Transverse colon (tissue), 4 donors: Measurements from ENCODE around the gene SNPH. TPM values are rescaled to one million over a fixed set of nuclear protein-coding genes. Genes with fewer than 3 reads are reported as not detected.

Experiments
- DNase-seq: peaks from one replicate; pipeline ENCODE4 v3.0.0-alpha.2; 2019
- H3K27ac ChIP-seq, 4 donors: fragments of 200-600 bp; sonication (generic); 2 replicates each; pipeline ENCODE4 v1.5.1; 2016 to 2018; ENCODE audit warnings: inconsistent platforms in 4 of 4
- H3K27me3 ChIP-seq: fragments of 200-600 bp; sonication (generic); 2 replicates; pipeline ENCODE4 v1.5.1; 2017; ENCODE audit warnings: inconsistent platforms
- H3K36me3 ChIP-seq, 4 donors: fragments of 200-600 bp; sonication (generic); 2 replicates each; pipeline ENCODE4 v1.5.1; 2017 to 2019; ENCODE audit warnings: inconsistent platforms in 4 of 4
- H3K4me1 ChIP-seq, 4 donors: fragments of 200-600 bp; sonication (generic); 2 replicates each; pipeline ENCODE4 v1.5.1; 2017 to 2020; ENCODE audit warnings: inconsistent platforms in 4 of 4
- H3K4me3 ChIP-seq, 4 donors: fragments of 200-600 bp; sonication (generic); 1 replicate in 1 of 4; 2 replicates in 3 of 4; pipeline versions ENCODE4 v1.5.1 to v1.6.1; 2017 to 2019; ENCODE audit warnings: inconsistent platforms in 4 of 4
- H3K9me3 ChIP-seq, 2 donors: fragments of 200-600 bp; sonication (generic); 2 replicates each; pipeline ENCODE4 v1.5.1; 2017 to 2019; ENCODE audit warnings: inconsistent platforms in 2 of 2
- EP300 ChIP-seq: sonication (generic); formaldehyde crosslinking; IDR thresholded peaks from one replicate; pipeline ENCODE4 v1.6.1; 2017; ENCODE audit warnings: antibody characterized with exemption, low read depth
- POLR2A ChIP-seq: fragments of 450-650 bp; IDR thresholded peaks from one replicate; pipeline ENCODE4 v1.6.1; 2016; ENCODE audit warnings: antibody characterized with exemption, mild to moderate bottlenecking, moderate library complexity
- POLR2AphosphoS5 ChIP-seq, 3 donors: sonication (generic); formaldehyde crosslinking; IDR thresholded peaks; one replicate each; pipeline ENCODE4 v1.6.1; 2016; ENCODE audit warnings: antibody characterized with exemption in 3 of 3
- WGBS, 2 donors: methylation state at CpG; one replicate each; pipeline ENCODE4 v1.1.5; 2018; ENCODE audit warnings: low coverage in 1 of 2; 5-methylcytosine and 5-hydroxymethylcytosine counted together
- in situ Hi-C, 4 donors: fragments of 200-750 bp; cut with MboI; loops; one replicate each; pipeline versions ENCODE4 v1.15.0 to v1.15.1; 2017; ENCODE audit warnings: low sequenced_read_pairs in 3 of 4, low pct_ligation_motif_present in 1 of 4, low pct_unique_long_range_greater_than_20kb in 1 of 4
- intact Hi-C: fragments of 100-400 bp; cut with DNase I; formaldehyde crosslinking; loops from one replicate; pipeline ENCODE4 v1.15.1; 2023; ENCODE audit warnings: low total_unique reads
- total RNA-seq, 4 donors: library from RNA; depleted of rRNA; stranded (reverse); fragments of >200 nt; gene quantifications; one replicate each; pipeline ENCODE4 v1.1.0, GENCODE V29; 2016
- TF ChIP-seq, protein P1 (sequence below), 5 experiments: fragments of 200-600 bp in 3 of 5; fragments of 450-650 bp in 2 of 5; sonication (generic) in 3 of 5; IDR thresholded peaks; 1 replicate in 2 of 5; 2 replicates in 3 of 5; pipeline ENCODE4 v1.5.1; 2016 to 2017; ENCODE audit warnings: antibody characterized with exemption in 5 of 5, inconsistent platforms in 3 of 5, mild to moderate bottlenecking in 2 of 5, moderate library complexity in 1 of 5

SNPH gene
- total RNA-seq, 4 donors from 2014 or later = 2.2 to 2.6 (median 2.3) TPM

DNA sequence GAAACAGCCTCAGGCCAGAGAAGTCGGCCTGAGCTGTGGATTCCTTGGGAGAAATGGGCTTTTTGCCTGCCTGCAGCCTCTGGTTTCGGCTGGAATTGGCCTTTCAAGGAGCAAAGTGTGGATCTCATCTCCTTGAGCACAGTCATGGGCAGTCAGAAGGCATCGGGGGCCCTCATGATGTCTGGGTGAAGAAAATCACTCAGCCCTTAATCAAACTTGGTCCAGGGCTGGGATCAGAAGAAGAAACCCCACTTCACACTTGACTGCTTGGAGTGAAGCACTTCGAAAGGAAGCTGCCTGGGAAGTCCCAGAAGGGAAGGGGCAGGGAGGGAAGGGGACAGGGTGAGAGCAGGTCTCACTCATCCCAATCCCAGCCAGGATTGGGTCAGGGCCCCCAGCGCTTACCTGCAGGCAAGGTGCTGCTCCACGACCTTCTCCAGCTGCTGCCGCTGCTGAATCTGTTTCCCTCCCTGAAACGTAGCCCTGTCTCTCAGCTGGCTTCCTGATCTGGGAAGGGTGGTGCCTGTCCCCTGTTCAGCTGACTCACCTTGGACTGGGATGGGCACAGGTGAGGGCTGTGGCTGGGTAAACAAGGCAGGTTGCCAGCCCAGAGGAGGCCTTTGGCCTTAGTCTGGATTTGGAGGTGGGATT, 62.7 kb downstream of the SNPH start, which contains the start of gene SDCBP2:
Gene SDCBP2, minus strand, starts transcription at position 460 of the 651 bp plus-strand sequence. CDS start 8,723 bp downstream, outside the sequence.
- H3K9me3 ChIP-seq = no peaks in the 10 kb centered on the region
- intact Hi-C loops = no loop called here
- DNase-seq = peak; percentile 92

DNA sequence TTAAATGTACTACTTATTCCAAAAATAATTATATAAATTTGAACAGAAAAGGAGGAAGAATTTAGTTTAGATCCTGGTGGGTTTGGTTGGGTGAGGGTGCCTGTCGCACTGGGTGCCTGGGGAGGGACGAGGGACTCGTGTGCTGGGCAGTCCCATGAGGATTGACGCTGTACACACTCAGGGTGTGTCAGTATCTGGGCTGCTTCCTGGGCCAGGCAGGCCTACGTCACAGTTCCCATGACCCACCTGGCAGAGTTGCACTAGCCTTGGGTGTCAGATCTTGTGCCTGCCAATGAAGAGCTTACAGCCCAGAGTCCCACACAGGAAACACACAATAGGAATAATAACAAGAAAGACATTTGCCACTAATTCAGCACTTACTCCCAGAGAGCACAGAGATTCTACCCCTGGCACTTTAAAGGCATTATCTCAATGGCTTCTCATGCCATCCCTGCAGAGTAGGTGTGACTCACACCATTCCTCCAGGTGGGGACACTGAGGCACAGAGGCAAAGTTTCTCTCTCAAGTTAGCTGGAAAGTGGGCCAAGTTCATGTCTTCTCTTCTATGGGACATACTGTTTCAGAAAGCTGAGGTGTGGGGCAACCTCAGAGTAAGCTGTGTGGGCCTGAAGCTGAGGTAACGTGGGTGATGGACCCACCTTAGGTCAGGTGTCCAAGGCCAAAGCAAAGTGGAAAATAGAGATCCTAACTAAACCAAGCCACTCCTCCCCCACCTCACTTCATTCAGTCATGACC, 64.2 kb downstream of the SNPH start:
- peak; percentile 23 for TF ChIP-seq EP300
- TF ChIP-seq, protein P1, sequence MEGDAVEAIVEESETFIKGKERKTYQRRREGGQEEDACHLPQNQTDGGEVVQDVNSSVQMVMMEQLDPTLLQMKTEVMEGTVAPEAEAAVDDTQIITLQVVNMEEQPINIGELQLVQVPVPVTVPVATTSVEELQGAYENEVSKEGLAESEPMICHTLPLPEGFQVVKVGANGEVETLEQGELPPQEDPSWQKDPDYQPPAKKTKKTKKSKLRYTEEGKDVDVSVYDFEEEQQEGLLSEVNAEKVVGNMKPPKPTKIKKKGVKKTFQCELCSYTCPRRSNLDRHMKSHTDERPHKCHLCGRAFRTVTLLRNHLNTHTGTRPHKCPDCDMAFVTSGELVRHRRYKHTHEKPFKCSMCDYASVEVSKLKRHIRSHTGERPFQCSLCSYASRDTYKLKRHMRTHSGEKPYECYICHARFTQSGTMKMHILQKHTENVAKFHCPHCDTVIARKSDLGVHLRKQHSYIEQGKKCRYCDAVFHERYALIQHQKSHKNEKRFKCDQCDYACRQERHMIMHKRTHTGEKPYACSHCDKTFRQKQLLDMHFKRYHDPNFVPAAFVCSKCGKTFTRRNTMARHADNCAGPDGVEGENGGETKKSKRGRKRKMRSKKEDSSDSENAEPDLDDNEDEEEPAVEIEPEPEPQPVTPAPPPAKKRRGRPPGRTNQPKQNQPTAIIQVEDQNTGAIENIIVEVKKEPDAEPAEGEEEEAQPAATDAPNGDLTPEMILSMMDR (IDR thresholded peaks at IDR 0.05) = peak in 1 of 5 experiments; percentile 9
- peak; percentile 61 to 94 (median 76) for TF ChIP-seq POLR2AphosphoS5 (IDR thresholded peaks at IDR 0.05)
- peak; percentile 74 for TF ChIP-seq POLR2A
- H3K36me3 ChIP-seq = no peaks in the 10 kb centered on the region
- H3K27me3 ChIP-seq = no peaks in the 10 kb centered on the region
- peak overlapping the region; percentile 93 to 99 (median 98) for H3K27ac ChIP-seq
- DNase-seq = peak; percentile 87
- no peaks in the 10 kb centered on the region for H3K9me3 ChIP-seq
- peaks cover 36 to 53% (median 48%) of the 10 kb centered on the region in 4 donors for H3K4me1 ChIP-seq
- in situ Hi-C loops = loop anchor here in 1 of 4 donors (10.0 kb wide), 1 partner anchor 55 kb away; no protein-coding TSS in a partner anchor
- H3K4me3 ChIP-seq = no peak overlapping the region
- intact Hi-C loops = no loop called here
- 59 to 63% methylated on average over 4 to 6 of the region's 6 CpGs for WGBS, 2 donors

More for the DNA sequence above, 62.7 kb downstream of the SNPH start, which contains the start of gene SDCBP2:
- Histone ChIP-seq H3K27ac (peak within 1 kb of the TSS; percentile 93 to 99 (median 98)), H3K27me3 (no peaks in the 10 kb centered on the region), H3K4me3 (peak within 1 kb of the TSS in 3 of 4 donors; percentile 29 to 79 (median 30)), H3K4me1 (peaks cover 39 to 63% (median 53%) of the 10 kb centered on the region in 4 donors), H3K36me3 (no peaks in the 10 kb centered on the region)
- 62% methylated on average over 8 of the region's 8 CpGs; no CpG with 5 or more reads in 1 of the 2 donors for WGBS, 2 donors
- in situ Hi-C loops = no loop called here
- TF ChIP-seq EP300 (peak; percentile 83), POLR2AphosphoS5 (IDR thresholded peaks at IDR 0.05) (peak; percentile 82 to 99 (median 98)), POLR2A (peak; percentile 98)
- TF ChIP-seq, protein P1 (IDR thresholded peaks at IDR 0.05) = no peak

DNA sequence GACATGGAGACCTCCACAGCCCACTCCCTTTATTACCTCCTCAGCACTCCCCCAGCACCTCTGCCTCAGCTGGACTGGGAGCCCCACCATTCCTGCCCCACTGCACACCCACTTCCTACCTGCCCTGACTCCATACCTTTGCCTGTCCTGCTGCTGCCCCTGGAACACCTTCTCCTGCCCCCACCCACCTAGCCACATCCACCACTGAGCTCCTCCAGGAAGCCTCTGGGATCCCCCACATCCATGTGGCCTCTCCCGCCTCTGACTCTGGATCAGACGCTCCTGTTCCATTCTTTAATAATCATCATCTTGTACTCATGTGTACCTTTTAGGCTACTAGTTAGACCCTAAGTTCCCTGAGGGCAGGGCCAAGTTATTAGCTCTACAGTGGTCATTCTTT, 65.0 kb downstream of the SNPH start:
- Histone ChIP-seq H3K27ac (peak overlapping the region; percentile 93 to 99 (median 98)), H3K27me3 (no peaks in the 10 kb centered on the region), H3K4me1 (peaks cover 34 to 50% (median 44%) of the 10 kb centered on the region in 4 donors), H3K9me3 (no peaks in the 10 kb centered on the region), H3K36me3 (no peaks in the 10 kb centered on the region), H3K4me3 (no peak overlapping the region)
- intact Hi-C loops (no loop called here), in situ Hi-C loops (loop anchor here in 1 of 4 donors (10.0 kb wide), 1 partner anchor 54 kb away; no protein-coding TSS in a partner anchor)
- DNase-seq = no peak
- TF ChIP-seq, protein P1 (IDR thresholded peaks at IDR 0.05) = no peak
- TF ChIP-seq POLR2A (no peak), EP300 (no peak), POLR2AphosphoS5 (IDR thresholded peaks at IDR 0.05) (no peak)
- 80 to 98% methylated on average over 1 to 2 of the region's 2 CpGs for WGBS, 2 donors
